Measurements from ENCODE around the gene EPHB2.

Gene EPHB2

DNA sequence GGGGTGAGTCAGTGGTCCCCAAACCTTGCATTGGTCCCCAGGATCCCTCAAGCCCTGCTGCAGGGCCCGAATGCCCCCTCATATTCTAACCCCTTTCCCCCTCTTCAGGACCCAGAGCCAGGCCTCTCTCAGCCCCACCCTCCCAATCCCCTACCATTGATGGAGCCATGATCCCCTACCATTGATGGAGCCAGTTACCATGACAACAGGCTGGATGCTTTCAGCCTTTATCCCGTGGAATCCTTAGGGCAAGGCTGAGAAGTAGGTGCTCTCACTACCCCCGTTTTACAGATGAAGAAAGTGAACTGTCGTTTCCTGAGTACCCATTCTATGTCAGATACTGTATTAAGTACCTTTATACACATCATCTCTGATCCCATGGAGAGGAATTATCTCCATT, 70.8 kb downstream of the EPHB2 start (continued):
- no peak for TF ChIP-seq PRDM2 (tag by site-specific recombination; IDR thresholded peaks at IDR 0.05; ENCODE audit: borderline replicate concordance)
- no peak for TF ChIP-seq IKZF3 (tag by site-specific recombination; IDR thresholded peaks at IDR 0.05)
- no peak for TF ChIP-seq ZXDB (tag by site-specific recombination; IDR thresholded peaks at IDR 0.05)
- no peak for TF ChIP-seq ZNF623 (tag by site-specific recombination; IDR thresholded peaks at IDR 0.05)
- TF ChIP-seq ZBTB49 (tag by site-specific recombination; IDR thresholded peaks at IDR 0.05; ENCODE audit: low read depth) = no peak
- TF ChIP-seq ZNF488 (tag by site-specific recombination; IDR thresholded peaks at IDR 0.05) = no peak
- no peak for TF ChIP-seq TRIM28 (IDR thresholded peaks at IDR 0.05; ENCODE audit: borderline replicate concordance, low read length)
- no peak for TF ChIP-seq EGR2 (tag by site-specific recombination; IDR thresholded peaks at IDR 0.05; ENCODE audit: low read depth)
- TF ChIP-seq ZNF112 (tag by site-specific recombination; IDR thresholded peaks at IDR 0.05) = no peak
- TF ChIP-seq ZNF23 (tag by site-specific recombination; IDR thresholded peaks at IDR 0.05; ENCODE audit: borderline replicate concordance) = no peak
- TF ChIP-seq ZNF350 (tag by site-specific recombination; IDR thresholded peaks at IDR 0.05) = no peak
- TF ChIP-seq ZNF335 (tag by site-specific recombination; conservative IDR thresholded peaks at IDR 0.05) = no peak
- TF ChIP-seq ZNF248 (tag by site-specific recombination; IDR thresholded peaks at IDR 0.05) = no peak
- TF ChIP-seq, protein P1, sequence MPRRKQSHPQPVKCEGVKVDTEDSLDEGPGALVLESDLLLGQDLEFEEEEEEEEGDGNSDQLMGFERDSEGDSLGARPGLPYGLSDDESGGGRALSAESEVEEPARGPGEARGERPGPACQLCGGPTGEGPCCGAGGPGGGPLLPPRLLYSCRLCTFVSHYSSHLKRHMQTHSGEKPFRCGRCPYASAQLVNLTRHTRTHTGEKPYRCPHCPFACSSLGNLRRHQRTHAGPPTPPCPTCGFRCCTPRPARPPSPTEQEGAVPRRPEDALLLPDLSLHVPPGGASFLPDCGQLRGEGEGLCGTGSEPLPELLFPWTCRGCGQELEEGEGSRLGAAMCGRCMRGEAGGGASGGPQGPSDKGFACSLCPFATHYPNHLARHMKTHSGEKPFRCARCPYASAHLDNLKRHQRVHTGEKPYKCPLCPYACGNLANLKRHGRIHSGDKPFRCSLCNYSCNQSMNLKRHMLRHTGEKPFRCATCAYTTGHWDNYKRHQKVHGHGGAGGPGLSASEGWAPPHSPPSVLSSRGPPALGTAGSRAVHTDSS (tag by site-specific recombination; IDR thresholded peaks at IDR 0.05) = no peak
- TF ChIP-seq, protein P2, sequence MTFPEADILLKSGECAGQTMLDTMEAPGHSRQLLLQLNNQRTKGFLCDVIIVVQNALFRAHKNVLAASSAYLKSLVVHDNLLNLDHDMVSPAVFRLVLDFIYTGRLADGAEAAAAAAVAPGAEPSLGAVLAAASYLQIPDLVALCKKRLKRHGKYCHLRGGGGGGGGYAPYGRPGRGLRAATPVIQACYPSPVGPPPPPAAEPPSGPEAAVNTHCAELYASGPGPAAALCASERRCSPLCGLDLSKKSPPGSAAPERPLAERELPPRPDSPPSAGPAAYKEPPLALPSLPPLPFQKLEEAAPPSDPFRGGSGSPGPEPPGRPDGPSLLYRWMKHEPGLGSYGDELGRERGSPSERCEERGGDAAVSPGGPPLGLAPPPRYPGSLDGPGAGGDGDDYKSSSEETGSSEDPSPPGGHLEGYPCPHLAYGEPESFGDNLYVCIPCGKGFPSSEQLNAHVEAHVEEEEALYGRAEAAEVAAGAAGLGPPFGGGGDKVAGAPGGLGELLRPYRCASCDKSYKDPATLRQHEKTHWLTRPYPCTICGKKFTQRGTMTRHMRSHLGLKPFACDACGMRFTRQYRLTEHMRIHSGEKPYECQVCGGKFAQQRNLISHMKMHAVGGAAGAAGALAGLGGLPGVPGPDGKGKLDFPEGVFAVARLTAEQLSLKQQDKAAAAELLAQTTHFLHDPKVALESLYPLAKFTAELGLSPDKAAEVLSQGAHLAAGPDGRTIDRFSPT (tag by site-specific recombination; IDR thresholded peaks at IDR 0.05) = no peak

Measured in HEK293 (cell line).